GM12878 (cell line): ENCODE results near the gene NXPH2.

Source experiments
- EP300 ChIP-seq, 2 experiments: fragments of 150-350 bp in 1 of 2; IDR thresholded peaks; 2 replicates each; pipeline ENCODE4 v1.6.1; 2011 to 2012; ENCODE audit warnings: low read depth in 2 of 2, low read length in 2 of 2, borderline replicate concordance in 1 of 2, improper control_type of control experiment in 1 of 2, inconsistent platforms in 1 of 2; ENCODE audit not compliant: control insufficient read depth in 1 of 2
- TCF12 ChIP-seq: IDR thresholded peaks from 2 replicates; pipeline ENCODE4 v1.6.1; 2011; ENCODE audit warnings: low read depth, mild to moderate bottlenecking, low read length

DNA sequence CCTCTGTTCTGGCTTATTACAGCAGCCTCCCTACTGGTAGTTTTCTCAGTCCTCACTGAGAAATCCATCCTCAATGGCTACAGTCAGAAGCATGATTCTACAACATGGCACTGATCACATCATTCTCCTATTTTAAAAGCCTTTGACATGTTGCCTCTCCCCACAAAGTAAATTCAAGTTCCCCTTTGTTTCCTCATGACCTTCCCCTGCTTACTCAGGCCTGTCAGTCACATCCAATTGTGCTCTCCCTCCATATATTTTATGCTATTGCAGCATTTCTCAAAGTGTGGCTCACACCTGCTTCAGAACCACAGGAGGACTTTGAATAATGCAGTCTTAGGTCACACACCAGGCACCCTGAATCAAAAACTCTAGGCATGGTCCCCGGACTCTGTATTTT is 154.0 kb downstream of the NXPH2 start:
- TF ChIP-seq EP300 (IDR thresholded peaks at IDR 0.05; ENCODE audit: borderline replicate concordance in 1 of 2, control insufficient read depth in 1 of 2, low read depth in 2 of 2, low read length in 2 of 2) = no peak
- TF ChIP-seq TCF12 = no peak
